SU-DHL-6 (cell line): ENCODE results near the gene RAI14.

Experiments
- H2AFZ ChIP-seq: fragments of 200-600 bp; sonication (generic); 2 replicates; pipeline ENCODE4 v1.6.1; 2014; ENCODE audit warnings: low read depth, mild to moderate bottlenecking, moderate library complexity, mixed read lengths, antibody characterized with exemption, low read length; ENCODE audit not compliant: severe bottlenecking
- H3F3A ChIP-seq: fragments of 200-600 bp; shearing (Covaris generic); 2 replicates; pipeline ENCODE4 v1.6.0; 2016; ENCODE audit warnings: antibody characterized with exemption, mild to moderate bottlenecking; ENCODE audit not compliant: insufficient read depth
- H3K27ac ChIP-seq: fragments of 200-600 bp; sonication (generic); 2 replicates; pipeline ENCODE4 v1.5.1; 2016; ENCODE audit warnings: low read depth, mild to moderate bottlenecking, low read length, moderate library complexity, mixed read lengths
- H3K27me3 ChIP-seq: fragments of 200-600 bp; sonication (generic), shearing (Covaris generic); 2 replicates; pipeline ENCODE4 v1.6.0; 2014; ENCODE audit warnings: mild to moderate bottlenecking, low read length
- H3K36me3 ChIP-seq: fragments of 200-600 bp; sonication (generic); 2 replicates; pipeline ENCODE4 v1.6.1; 2014; ENCODE audit warnings: mild to moderate bottlenecking, low read length, mixed read lengths
- H3K4me2 ChIP-seq: fragments of 300-600, 200-600 bp; shearing (Covaris generic), sonication (generic); 2 replicates; pipeline ENCODE4 v1.6.0; 2014; ENCODE audit warnings: low read length, low read depth, mild to moderate bottlenecking; ENCODE audit not compliant: poor library complexity, severe bottlenecking
- H3K4me3 ChIP-seq: fragments of 200-600 bp; sonication (generic); 2 replicates; pipeline ENCODE4 v1.5.1; 2014; ENCODE audit warnings: antibody characterized with exemption, low read length, mild to moderate bottlenecking, mixed read lengths; ENCODE audit not compliant: insufficient read depth, poor library complexity, severe bottlenecking
- H3K79me2 ChIP-seq: fragments of 200-600 bp; sonication (generic); 2 replicates; pipeline ENCODE4 v1.6.1; 2014; ENCODE audit warnings: mild to moderate bottlenecking, low read length, moderate library complexity; ENCODE audit not compliant: insufficient read depth
- H3K9ac ChIP-seq: fragments of 200-600 bp; sonication (generic); 2 replicates; pipeline ENCODE4 v1.7.0; 2014; ENCODE audit warnings: mild to moderate bottlenecking, low read length
- H3K9me2 ChIP-seq: fragments of 200-600 bp; sonication (generic); replicated peaks from 2 replicates; pipeline ENCODE4 v1.6.1; 2014; ENCODE audit warnings: low read length; ENCODE audit not compliant: insufficient read depth
- H3K9me3 ChIP-seq: fragments of 200-600 bp; sonication (generic); 2 replicates; pipeline ENCODE4 v1.6.1; 2014; ENCODE audit warnings: low read length, mixed read lengths; ENCODE audit not compliant: insufficient read depth
- H4K20me1 ChIP-seq: fragments of 200-600 bp; sonication (generic); 2 replicates; pipeline ENCODE4 v1.6.1; 2014; ENCODE audit warnings: low read depth, mild to moderate bottlenecking, antibody characterized with exemption, low read length, moderate library complexity, mixed read lengths
- CTCF ChIP-seq: fragments of 200-600 bp; sonication (generic); IDR thresholded peaks from one replicate; pipeline ENCODE4 v1.5.1; 2017; ENCODE audit warnings: antibody characterized with exemption, mild to moderate bottlenecking, low read length, moderate library complexity; ENCODE audit not compliant: insufficient read depth, poor library complexity, severe bottlenecking
- EZH2phosphoT487 ChIP-seq: fragments of 200-600 bp; sonication (generic), shearing (Covaris generic); conservative IDR thresholded peaks from 2 replicates; pipeline ENCODE4 v1.6.1; 2018; ENCODE audit warnings: mild to moderate bottlenecking, antibody characterized with exemption, low read length, moderate library complexity, mixed read lengths

Gene RAI14

GRCh38 chr5:34718516-34718915 is 62.4 kb downstream of the RAI14 start:
- no peaks in the 10 kb centered on the region for H3F3A ChIP-seq
- H3K4me3 ChIP-seq, result no peak overlapping the region
- TF ChIP-seq EZH2phosphoT487 (no peak), CTCF (no peak)
- no peaks in the 10 kb centered on the region for H3K27me3 ChIP-seq
- H3K9me2 ChIP-seq, result no peaks in the 10 kb centered on the region
- H3K9ac ChIP-seq, result no peak overlapping the region
- H3K36me3 ChIP-seq, result no peaks in the 10 kb centered on the region
- H3K4me2 ChIP-seq, result no peak overlapping the region
- H2AFZ ChIP-seq, result no peak overlapping the region
- H3K27ac ChIP-seq, result no peak overlapping the region
- H3K79me2 ChIP-seq, result no peaks in the 10 kb centered on the region
- 0 out of 2 replicates have a peak, but pooled peaks cover 2% of the 10 kb centered on the region for H3K9me3 ChIP-seq
- no peaks in the 10 kb centered on the region for H4K20me1 ChIP-seq

GRCh38 chr5:34719029-34719428 is 62.9 kb downstream of the RAI14 start:
- Histone ChIP-seq H3K9me3 (0 out of 2 replicates have a peak, but pooled peaks cover 2% of the 10 kb centered on the region), H3K9ac (no peak overlapping the region), H3K4me2 (no peak overlapping the region), H4K20me1 (no peaks in the 10 kb centered on the region), H3F3A (no peaks in the 10 kb centered on the region), H2AFZ (no peak overlapping the region), H3K9me2 (no peaks in the 10 kb centered on the region), H3K27ac (no peak overlapping the region), H3K27me3 (no peaks in the 10 kb centered on the region), H3K36me3 (no peaks in the 10 kb centered on the region), H3K4me3 (no peak overlapping the region), H3K79me2 (no peaks in the 10 kb centered on the region)
- TF ChIP-seq CTCF, result no peak
- no peak for TF ChIP-seq EZH2phosphoT487

- no peak overlapping the region for H3K4me2 ChIP-seq
- no peaks in the 10 kb centered on the region for H3F3A ChIP-seq
- 0 out of 2 replicates have a peak, but pooled peaks cover 2% of the 10 kb centered on the region for H3K9me3 ChIP-seq
- H3K27me3 ChIP-seq, result no peaks in the 10 kb centered on the region
- no peaks in the 10 kb centered on the region for H3K36me3 ChIP-seq
- H3K4me3 ChIP-seq, result no peak overlapping the region
- H3K27ac ChIP-seq, result no peak overlapping the region
- no peak overlapping the region for H2AFZ ChIP-seq
- H3K79me2 ChIP-seq, result no peaks in the 10 kb centered on the region
- no peak overlapping the region for H3K9ac ChIP-seq
- H3K9me2 ChIP-seq, result no peaks in the 10 kb centered on the region
- TF ChIP-seq CTCF (no peak), EZH2phosphoT487 (no peak)
- no peaks in the 10 kb centered on the region for H4K20me1 ChIP-seq
Observed at GRCh38 chr5:34721327-34721726, 65.2 kb downstream of the RAI14 start.

GRCh38 chr5:34722183-34722582 is 66.1 kb downstream of the RAI14 start:
- no peak overlapping the region for H3K9ac ChIP-seq
- H3K27ac ChIP-seq, result no peak overlapping the region
- H2AFZ ChIP-seq, result no peak overlapping the region
- H3K9me2 ChIP-seq, result no peaks in the 10 kb centered on the region
- H3K4me2 ChIP-seq, result no peak overlapping the region
- TF ChIP-seq EZH2phosphoT487, result no peak
- TF ChIP-seq CTCF, result no peak
- no peaks in the 10 kb centered on the region for H3K27me3 ChIP-seq
- no peaks in the 10 kb centered on the region for H4K20me1 ChIP-seq
- no peak overlapping the region for H3K4me3 ChIP-seq
- no peaks in the 10 kb centered on the region for H3K79me2 ChIP-seq
- H3K9me3 ChIP-seq, result no peaks in the 10 kb centered on the region
- no peaks in the 10 kb centered on the region for H3K36me3 ChIP-seq
- H3F3A ChIP-seq, result no peaks in the 10 kb centered on the region
